ENCODE data around the gene ITPKB.

Gene ITPKB

DNA sequence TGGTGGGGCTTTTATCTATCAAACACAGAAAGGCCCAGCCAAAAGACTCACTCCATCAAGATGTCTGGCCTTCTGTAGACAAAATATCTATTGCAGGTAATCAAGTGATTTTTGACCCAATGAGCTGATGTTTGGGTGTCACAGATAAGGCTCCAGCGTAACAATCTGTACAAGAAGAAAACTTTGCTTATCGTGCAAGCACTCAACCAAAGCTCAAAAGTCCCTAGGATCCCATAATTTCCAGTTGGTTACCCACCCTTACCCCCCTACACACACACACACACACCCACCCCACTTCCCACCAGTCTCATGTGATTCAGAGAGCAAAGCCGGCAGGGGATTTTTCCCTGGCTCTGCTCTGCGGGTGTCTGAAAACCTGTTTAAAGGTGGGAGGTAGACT lies 5.8 kb downstream of the ITPKB start:
- H3K4me3 ChIP-seq (ENCODE audit: low read depth, low read length) = no peak overlapping the region
- DNase-seq = no peak
- TF ChIP-seq, protein P1, sequence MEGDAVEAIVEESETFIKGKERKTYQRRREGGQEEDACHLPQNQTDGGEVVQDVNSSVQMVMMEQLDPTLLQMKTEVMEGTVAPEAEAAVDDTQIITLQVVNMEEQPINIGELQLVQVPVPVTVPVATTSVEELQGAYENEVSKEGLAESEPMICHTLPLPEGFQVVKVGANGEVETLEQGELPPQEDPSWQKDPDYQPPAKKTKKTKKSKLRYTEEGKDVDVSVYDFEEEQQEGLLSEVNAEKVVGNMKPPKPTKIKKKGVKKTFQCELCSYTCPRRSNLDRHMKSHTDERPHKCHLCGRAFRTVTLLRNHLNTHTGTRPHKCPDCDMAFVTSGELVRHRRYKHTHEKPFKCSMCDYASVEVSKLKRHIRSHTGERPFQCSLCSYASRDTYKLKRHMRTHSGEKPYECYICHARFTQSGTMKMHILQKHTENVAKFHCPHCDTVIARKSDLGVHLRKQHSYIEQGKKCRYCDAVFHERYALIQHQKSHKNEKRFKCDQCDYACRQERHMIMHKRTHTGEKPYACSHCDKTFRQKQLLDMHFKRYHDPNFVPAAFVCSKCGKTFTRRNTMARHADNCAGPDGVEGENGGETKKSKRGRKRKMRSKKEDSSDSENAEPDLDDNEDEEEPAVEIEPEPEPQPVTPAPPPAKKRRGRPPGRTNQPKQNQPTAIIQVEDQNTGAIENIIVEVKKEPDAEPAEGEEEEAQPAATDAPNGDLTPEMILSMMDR (IDR thresholded peaks at IDR 0.05; ENCODE audit: low read depth, low read length) = no peak
- H3K36me3 ChIP-seq = no peaks in the 10 kb centered on the region
- H3K27me3 ChIP-seq (ENCODE audit: insufficient read depth, low read depth, severe bottlenecking) = no peaks in the 10 kb centered on the region
- H3K9me3 ChIP-seq (ENCODE audit: severe bottlenecking) = no peaks in the 10 kb centered on the region
- H3K27ac ChIP-seq = no peak overlapping the region

DNA sequence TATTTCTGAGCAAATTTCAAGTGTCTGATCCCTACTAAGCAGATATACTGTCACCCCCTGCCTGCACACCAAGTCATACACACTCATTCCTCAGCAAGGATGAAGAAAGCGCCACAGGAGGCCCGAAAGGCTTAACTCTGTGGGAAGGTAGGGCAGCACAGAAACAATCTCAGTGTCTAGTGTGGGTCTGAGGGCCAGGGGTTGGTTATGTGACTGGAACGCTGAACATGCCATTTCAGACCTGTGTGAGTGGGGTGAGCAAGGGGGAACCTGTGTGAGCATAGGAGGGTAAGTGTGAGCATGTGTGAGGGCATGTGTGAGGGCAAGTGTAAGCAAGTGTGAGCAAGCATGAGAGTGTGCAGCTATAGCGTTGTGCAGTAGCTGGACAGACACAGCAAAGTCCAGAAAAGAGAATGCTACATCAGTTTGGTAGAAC lies 6.2 kb downstream of the ITPKB start:
- H3K27me3 ChIP-seq (ENCODE audit: insufficient read depth, low read depth, severe bottlenecking) = no peaks in the 10 kb centered on the region
- no peak overlapping the region for H3K27ac ChIP-seq
- DNase-seq = no peak
- TF ChIP-seq, protein P1 (IDR thresholded peaks at IDR 0.05; ENCODE audit: low read depth, low read length) = no peak
- H3K4me3 ChIP-seq (ENCODE audit: low read depth, low read length) = no peak overlapping the region
- no peaks in the 10 kb centered on the region for H3K36me3 ChIP-seq
- no peaks in the 10 kb centered on the region for H3K9me3 ChIP-seq (ENCODE audit: severe bottlenecking)

DNA sequence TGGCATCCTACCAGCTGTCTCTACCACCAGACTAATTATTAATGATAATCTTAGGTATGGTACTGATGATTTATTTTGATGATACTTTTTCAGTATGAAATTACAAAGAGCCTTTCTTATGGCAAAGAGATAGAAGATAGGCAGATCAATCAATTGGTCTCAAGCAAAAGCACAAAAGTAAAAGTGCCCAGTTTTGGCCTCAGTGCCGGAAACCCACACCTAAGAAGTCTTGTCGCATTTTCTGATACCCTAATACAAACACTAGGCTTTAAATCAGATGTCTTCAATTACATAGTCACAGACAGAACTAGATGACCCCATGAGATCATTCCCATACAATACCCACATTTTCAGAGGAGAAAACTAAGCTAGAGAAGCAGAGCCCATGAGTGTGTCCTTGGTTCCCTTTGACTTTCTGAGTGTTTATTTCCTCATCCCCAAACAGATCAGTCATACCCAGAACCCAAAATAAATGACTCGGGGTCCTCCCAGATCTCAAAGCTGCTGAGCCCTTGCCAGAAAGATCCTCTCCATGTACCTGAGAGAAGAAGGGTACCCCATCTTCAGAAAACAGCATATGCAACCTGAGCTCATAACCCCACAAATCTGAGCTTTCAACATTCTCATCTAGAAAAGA lies 7.7 kb downstream of the ITPKB start:
- no peaks in the 10 kb centered on the region for H3K9me3 ChIP-seq (ENCODE audit: severe bottlenecking)
- H3K4me3 ChIP-seq (ENCODE audit: low read depth, low read length) = no peak overlapping the region
- H3K27me3 ChIP-seq (ENCODE audit: insufficient read depth, low read depth, severe bottlenecking) = no peaks in the 10 kb centered on the region
- H3K27ac ChIP-seq = no peak overlapping the region
- TF ChIP-seq, protein P1 (IDR thresholded peaks at IDR 0.05; ENCODE audit: low read depth, low read length) = no peak
- no peak for DNase-seq
- no peaks in the 10 kb centered on the region for H3K36me3 ChIP-seq

DNA sequence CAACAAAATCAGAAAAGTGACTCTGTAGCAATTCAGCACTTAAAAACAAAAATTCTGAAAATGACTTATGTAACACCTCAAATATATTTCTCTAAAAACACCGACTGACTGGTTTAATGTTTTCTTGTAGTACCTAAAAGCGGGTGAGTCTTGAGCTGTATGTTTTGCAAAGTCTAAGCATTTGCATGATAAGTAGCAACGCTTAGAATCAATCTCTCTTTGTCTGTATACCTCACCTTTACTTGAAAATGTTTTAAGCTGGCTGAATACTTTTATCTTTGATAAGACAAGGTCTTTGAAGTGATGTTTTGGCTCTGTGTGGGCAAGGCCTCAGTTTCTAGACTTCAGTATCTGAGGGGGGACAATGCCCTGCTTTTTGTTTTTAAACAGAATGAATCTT lies 8.2 kb downstream of the ITPKB start:
- Histone ChIP-seq H3K27me3 (ENCODE audit: insufficient read depth, low read depth, severe bottlenecking) (no peaks in the 10 kb centered on the region), H3K4me3 (ENCODE audit: low read depth, low read length) (no peak overlapping the region), H3K9me3 (ENCODE audit: severe bottlenecking) (no peaks in the 10 kb centered on the region), H3K27ac (no peak overlapping the region), H3K36me3 (no peaks in the 10 kb centered on the region)
- TF ChIP-seq, protein P1 (IDR thresholded peaks at IDR 0.05; ENCODE audit: low read depth, low read length) = no peak
- no peak for DNase-seq

DNA sequence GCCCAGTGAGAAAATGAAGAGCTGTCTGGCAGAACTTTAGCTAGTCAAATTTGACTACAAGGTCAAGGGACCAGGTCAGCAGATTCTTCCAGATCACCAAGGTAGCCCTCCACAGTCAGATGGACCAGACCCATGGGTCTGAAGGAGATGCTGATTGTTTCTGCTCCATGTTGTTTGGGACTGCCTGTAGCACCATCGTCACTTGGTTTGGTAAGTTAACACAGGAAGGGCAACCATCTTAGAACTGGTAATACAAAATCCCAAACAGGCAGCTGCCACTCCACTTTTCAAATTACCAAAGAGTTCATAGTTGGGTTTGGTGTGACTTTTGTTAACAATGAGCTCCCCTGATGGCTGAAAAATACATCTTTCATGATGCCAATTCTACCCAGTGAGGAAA lies 9.0 kb downstream of the ITPKB start:
- H3K27me3 ChIP-seq (ENCODE audit: insufficient read depth, low read depth, severe bottlenecking) = no peaks in the 10 kb centered on the region
- H3K4me3 ChIP-seq (ENCODE audit: low read depth, low read length) = no peak overlapping the region
- no peaks in the 10 kb centered on the region for H3K36me3 ChIP-seq
- TF ChIP-seq, protein P1 (IDR thresholded peaks at IDR 0.05; ENCODE audit: low read depth, low read length) = no peak
- H3K27ac ChIP-seq = no peak overlapping the region
- no peaks in the 10 kb centered on the region for H3K9me3 ChIP-seq (ENCODE audit: severe bottlenecking)
- no peak for DNase-seq

DNA sequence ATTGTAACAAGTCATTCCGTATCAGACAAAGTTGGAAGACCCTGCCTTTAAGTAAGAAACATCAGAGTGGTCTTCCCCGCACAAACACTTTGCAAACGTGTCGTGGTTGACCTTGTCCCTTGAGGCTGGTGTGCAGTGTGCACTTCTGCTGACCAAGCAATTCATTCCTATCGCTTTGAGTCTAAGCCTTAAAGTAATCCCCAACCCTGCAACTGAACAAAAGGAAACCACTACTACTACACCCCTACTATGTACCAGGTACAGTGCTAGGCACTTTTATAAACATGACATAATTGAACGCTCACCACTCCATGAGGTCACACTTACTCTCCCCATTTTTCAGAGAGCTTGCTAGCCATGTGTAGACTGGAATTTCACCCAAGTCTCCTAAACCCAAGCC lies 10.6 kb downstream of the ITPKB start:
- no peak for DNase-seq
- Histone ChIP-seq H3K4me3 (ENCODE audit: low read depth, low read length) (no peak overlapping the region), H3K36me3 (no peaks in the 10 kb centered on the region), H3K9me3 (ENCODE audit: severe bottlenecking) (no peaks in the 10 kb centered on the region), H3K27me3 (ENCODE audit: insufficient read depth, low read depth, severe bottlenecking) (no peaks in the 10 kb centered on the region), H3K27ac (no peak overlapping the region)
- TF ChIP-seq, protein P1 (IDR thresholded peaks at IDR 0.05; ENCODE audit: low read depth, low read length) = no peak

Data from WERI-Rb-1 (cell line).